Measurements from ENCODE around the gene KRT79. TPM values are rescaled to one million over a fixed set of nuclear protein-coding genes. Genes with fewer than 3 reads are reported as not detected.

KRT79 gene
- polyA plus RNA-seq, 1 donor from 2014 or later: not detected

GRCh38 chr12:52797529-52797894 is 36.6 kb downstream of the KRT79 start:
- Histone ChIP-seq H3K9me2 (ENCODE audit: insufficient read depth, low read length) (no peaks in the 10 kb centered on the region), H3K36me3 (ENCODE audit: insufficient read depth, low read length) (no peaks in the 10 kb centered on the region), H3K4me2 (ENCODE audit: low read length) (no peak overlapping the region), H4K20me1 (ENCODE audit: insufficient read depth) (no peaks in the 10 kb centered on the region), H3K9ac (ENCODE audit: low read length) (no peak overlapping the region), H2AFZ (ENCODE audit: low read depth, low read length) (no peak overlapping the region), H3K9me3 (ENCODE audit: low read length) (no peaks in the 10 kb centered on the region), H3K79me2 (replicated peaks; ENCODE audit: insufficient read depth, low read length) (no peaks in the 10 kb centered on the region), H3F3A (ENCODE audit: insufficient read depth, low read length, poor library complexity, severe bottlenecking) (no peaks in the 10 kb centered on the region), H3K27me3 (ENCODE audit: insufficient read depth, low read depth, low read length) (no peaks in the 10 kb centered on the region), H3K4me3 (ENCODE audit: low read length) (no peak overlapping the region), H3K27ac (ENCODE audit: low read length) (no peak overlapping the region)
- TF ChIP-seq TAF1 (IDR thresholded peaks at IDR 0.05; ENCODE audit: low read depth): no peak

GRCh38 chr12:52796839-52797528 is 37.1 kb downstream of the KRT79 start:
- H3K9me2 ChIP-seq (ENCODE audit: insufficient read depth, low read length): no peaks in the 10 kb centered on the region
- no peak for TF ChIP-seq EP300 (conservative IDR thresholded peaks at IDR 0.05; ENCODE audit: poor library complexity, severe bottlenecking)
- TF ChIP-seq TAF1 (IDR thresholded peaks at IDR 0.05; ENCODE audit: low read depth): no peak
- no peak for TF ChIP-seq MXI1 (conservative IDR thresholded peaks at IDR 0.05; ENCODE audit: poor library complexity, severe bottlenecking)
- TF ChIP-seq RAD21 (conservative IDR thresholded peaks at IDR 0.05): no peak
- no peak for TF ChIP-seq CTCF (IDR thresholded peaks at IDR 0.05; ENCODE audit: poor library complexity, severe bottlenecking)
- no peak for TF ChIP-seq POLR2AphosphoS5 (IDR thresholded peaks at IDR 0.05)
- TF ChIP-seq REST (IDR thresholded peaks at IDR 0.05; ENCODE audit: borderline replicate concordance): no peak
- TF ChIP-seq EZH2 (IDR thresholded peaks at IDR 0.05; ENCODE audit: borderline replicate concordance, insufficient read depth, low read length, poor library complexity, severe bottlenecking): no peak
- no peak for TF ChIP-seq SMC3 (conservative IDR thresholded peaks at IDR 0.05; ENCODE audit: poor library complexity)
- H2AFZ ChIP-seq (ENCODE audit: low read depth, low read length): no peak overlapping the region
- H3K27me3 ChIP-seq (ENCODE audit: insufficient read depth, low read depth, low read length): no peaks in the 10 kb centered on the region
- H3K9ac ChIP-seq (ENCODE audit: low read length): no peak overlapping the region
- H3F3A ChIP-seq (ENCODE audit: insufficient read depth, low read length, poor library complexity, severe bottlenecking): no peaks in the 10 kb centered on the region
- H3K27ac ChIP-seq (ENCODE audit: low read length): no peak overlapping the region
- H4K20me1 ChIP-seq (ENCODE audit: insufficient read depth): no peaks in the 10 kb centered on the region
- no peaks in the 10 kb centered on the region for H3K79me2 ChIP-seq (replicated peaks; ENCODE audit: insufficient read depth, low read length)
- no peak overlapping the region for H3K4me2 ChIP-seq (ENCODE audit: low read length)
- H3K9me3 ChIP-seq (ENCODE audit: low read length): no peaks in the 10 kb centered on the region
- H3K4me3 ChIP-seq (ENCODE audit: low read length): no peak overlapping the region
- no peaks in the 10 kb centered on the region for H3K36me3 ChIP-seq (ENCODE audit: insufficient read depth, low read length)
